C4-2B (cell line): ENCODE measurements around the gene SLC6A9.

ENCODE experiments used
- CTCF ChIP-seq: fragments of 450-650 bp; conservative IDR thresholded peaks from 2 replicates; pipeline ENCODE4 v1.5.1; 2017; ENCODE audit warnings: mild to moderate bottlenecking
- ZFX ChIP-seq: fragments of 450-650 bp; IDR thresholded peaks from 2 replicates; pipeline ENCODE4 v1.6.1; 2017

- TF ChIP-seq CTCF, result no peak
- no peak for TF ChIP-seq ZFX
Observed at GRCh38 chr1:44061857-44062256, 30.6 kb upstream of the SLC6A9 start.
